HUES6 (cell line): ENCODE results near the gene CDC5L.
A peak's percentile ranks its signal among the peaks of the same experiment; 100 is the strongest.

ENCODE experiments used
- H3K27ac ChIP-seq: 2 replicates; pipeline ENCODE4 v1.7.0; 2013; ENCODE audit warnings: low read depth, mild to moderate bottlenecking, low read length, inconsistent platforms
- H3K27me3 ChIP-seq: 2 replicates; pipeline ENCODE4 v1.6.1; 2013; ENCODE audit warnings: low read length; ENCODE audit not compliant: control insufficient read depth, insufficient read depth
- H3K36me3 ChIP-seq: 2 replicates; pipeline ENCODE4 v1.6.1; 2013; ENCODE audit warnings: low read length; ENCODE audit not compliant: control insufficient read depth, insufficient read depth
- H3K4me1 ChIP-seq: 2 replicates; pipeline ENCODE4 v1.6.1; 2013; ENCODE audit warnings: low read length; ENCODE audit not compliant: control insufficient read depth, insufficient read depth
- H3K4me3 ChIP-seq: 2 replicates; pipeline ENCODE4 v1.5.1; 2013; ENCODE audit warnings: low read depth, low read length
- H3K9ac ChIP-seq: one replicate; pipeline ENCODE4 v1.6.1; 2013; ENCODE audit warnings: mild to moderate bottlenecking, low read length
- H3K9me3 ChIP-seq: 2 replicates; pipeline ENCODE4 v1.6.1; 2013; ENCODE audit warnings: low read depth, low read length; ENCODE audit not compliant: control insufficient read depth, insufficient read depth

The CDC5L gene

DNA sequence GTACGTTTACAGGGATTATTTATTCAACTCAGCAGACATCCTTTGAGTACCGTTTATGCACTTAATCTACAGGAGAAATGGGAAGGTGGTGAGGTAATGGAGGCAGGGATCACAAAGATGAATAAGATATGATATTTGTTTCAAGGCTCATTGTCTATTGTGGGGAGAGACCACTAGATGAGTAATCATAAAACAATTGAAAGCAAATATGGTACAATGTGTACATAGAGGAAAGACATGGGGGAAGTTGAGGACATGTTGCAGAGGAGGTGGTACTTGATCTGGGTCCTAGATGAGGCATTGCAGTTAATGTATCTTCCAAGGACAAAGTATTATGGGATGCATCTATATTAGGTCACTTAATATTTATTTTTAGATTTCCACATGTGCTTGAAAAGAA, 13.7 kb upstream of the CDC5L start:
- H3K4me1 ChIP-seq = peaks cover 2% of the 10 kb centered on the region; the same call in 1 of the 2 replicates
- H3K9ac ChIP-seq = no peak overlapping the region
- peaks cover 4% of the 10 kb centered on the region for H3K9me3 ChIP-seq
- H3K27ac ChIP-seq = no peak overlapping the region
- H3K4me3 ChIP-seq = no peak overlapping the region
- H3K36me3 ChIP-seq = no peaks in the 10 kb centered on the region
- no peaks in the 10 kb centered on the region for H3K27me3 ChIP-seq

DNA sequence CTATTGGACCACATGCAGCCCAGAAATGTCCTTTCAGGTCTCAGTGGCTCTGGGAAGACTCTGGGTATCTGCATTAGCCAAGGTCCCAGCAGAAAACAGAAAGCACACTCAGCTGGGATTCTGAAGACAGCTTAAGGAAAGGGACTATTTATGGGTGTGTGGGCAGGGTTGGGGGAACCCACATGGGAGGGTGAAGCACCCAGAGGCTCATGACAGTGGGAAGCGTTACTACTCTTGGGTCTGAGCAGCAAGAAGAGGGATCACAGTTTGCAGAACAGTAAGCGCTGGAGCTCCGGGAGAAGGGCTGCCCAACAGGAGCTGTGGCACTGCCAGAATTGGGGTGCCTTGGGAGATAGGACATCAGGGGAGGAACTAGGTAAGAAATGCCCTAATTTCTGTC, 12.4 kb upstream of the CDC5L start:
- H3K27ac ChIP-seq = no peak overlapping the region
- no peaks in the 10 kb centered on the region for H3K36me3 ChIP-seq
- peaks cover 4% of the 10 kb centered on the region for H3K9me3 ChIP-seq
- H3K9ac ChIP-seq = no peak overlapping the region
- no peaks in the 10 kb centered on the region for H3K27me3 ChIP-seq
- H3K4me1 ChIP-seq = peaks cover 2% of the 10 kb centered on the region; the same call in 1 of the 2 replicates
- no peak overlapping the region for H3K4me3 ChIP-seq

DNA sequence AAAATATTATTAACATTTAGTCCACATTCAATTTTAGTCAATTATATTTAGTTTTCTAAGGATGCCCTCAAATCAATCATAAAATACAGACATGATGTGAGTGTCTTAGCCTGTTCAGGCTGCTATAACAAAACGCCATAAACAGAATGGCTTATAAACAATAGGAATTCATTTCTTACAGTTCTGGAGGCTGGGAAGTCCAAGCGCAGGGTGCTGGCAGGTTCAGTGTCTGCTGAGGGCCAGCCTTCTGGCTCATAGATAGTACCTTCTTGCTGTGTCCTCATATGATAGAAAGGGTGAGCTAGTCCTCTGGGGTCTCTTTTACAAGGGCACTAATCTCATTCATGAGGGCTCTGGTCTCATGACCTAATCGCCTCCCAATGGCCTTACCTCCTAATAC, 10.0 kb upstream of the CDC5L start:
- H3K4me3 ChIP-seq = no peak overlapping the region
- H3K9ac ChIP-seq = no peak overlapping the region
- H3K4me1 ChIP-seq = peaks cover 2% of the 10 kb centered on the region; the same call in 1 of the 2 replicates
- no peaks in the 10 kb centered on the region for H3K36me3 ChIP-seq
- peaks cover 4% of the 10 kb centered on the region for H3K9me3 ChIP-seq
- no peak overlapping the region for H3K27ac ChIP-seq
- no peaks in the 10 kb centered on the region for H3K27me3 ChIP-seq

GRCh38 chr6:44377971-44378370, 9.5 kb upstream of the CDC5L start:
- Histone ChIP-seq H3K27ac (no peak overlapping the region), H3K9me3 (peaks cover 4% of the 10 kb centered on the region), H3K4me3 (no peak overlapping the region), H3K4me1 (peaks cover 1% of the 10 kb centered on the region; the same call in 1 of the 2 replicates), H3K27me3 (no peaks in the 10 kb centered on the region), H3K9ac (no peak overlapping the region), H3K36me3 (no peaks in the 10 kb centered on the region)

DNA sequence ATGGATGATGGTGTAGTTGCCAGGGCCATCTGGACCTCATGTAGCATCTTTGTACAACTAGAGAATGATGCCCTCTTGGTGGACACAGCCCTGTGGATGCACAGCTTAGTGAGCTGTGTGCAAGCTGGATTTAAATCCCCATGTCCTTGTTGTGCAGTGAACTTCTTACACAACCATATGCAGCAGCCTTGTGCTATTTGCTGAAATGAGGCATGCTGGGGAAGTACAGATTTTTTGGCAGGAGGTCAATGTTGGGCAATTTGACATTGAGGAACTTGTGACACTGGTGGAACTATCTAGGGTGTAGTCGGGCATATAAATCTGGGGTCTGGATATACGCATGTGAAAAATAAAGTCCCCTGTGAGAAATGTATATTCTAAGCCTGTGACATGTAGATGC, 5.8 kb upstream of the CDC5L start:
- H3K4me1 ChIP-seq = 0 out of 2 replicates have a peak, but pooled peaks cover 3% of the 10 kb centered on the region
- no peaks in the 10 kb centered on the region for H3K36me3 ChIP-seq
- peaks cover 4% of the 10 kb centered on the region for H3K9me3 ChIP-seq
- no peaks in the 10 kb centered on the region for H3K27me3 ChIP-seq
- H3K27ac ChIP-seq = no peak overlapping the region
- no peak overlapping the region for H3K9ac ChIP-seq
- H3K4me3 ChIP-seq = no peak overlapping the region

DNA sequence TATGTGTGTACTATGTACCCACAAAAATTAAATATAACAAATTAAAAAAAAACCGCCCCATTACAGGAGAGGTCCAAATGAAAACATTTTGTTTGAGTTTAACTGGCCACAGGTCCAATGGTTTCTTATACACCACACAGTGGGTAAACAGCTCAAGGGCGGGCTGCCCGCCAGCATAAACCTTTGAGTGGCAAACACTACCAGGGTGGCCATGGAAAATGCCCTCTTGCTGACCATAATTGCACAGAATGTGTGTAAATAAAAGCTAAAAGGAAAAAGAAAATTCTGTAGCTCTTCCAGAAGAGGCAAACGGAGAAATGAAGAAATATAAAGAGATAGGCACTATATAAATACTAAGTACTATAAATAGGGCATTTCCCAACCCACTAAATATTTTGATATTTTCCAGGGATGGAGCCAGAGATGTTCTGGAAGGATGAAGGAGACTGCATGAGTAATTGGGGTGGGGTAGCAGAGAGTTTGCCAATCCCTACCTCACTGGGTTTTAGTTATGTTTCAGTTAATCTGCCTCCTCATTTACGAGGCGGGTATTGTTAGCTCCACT, 1.1 kb upstream of the CDC5L start:
- peaks cover 10% of the 10 kb centered on the region for H3K36me3 ChIP-seq
- H3K9me3 ChIP-seq = no peaks in the 10 kb centered on the region
- no peaks in the 10 kb centered on the region for H3K27me3 ChIP-seq
- peak overlapping the region; percentile 99 for H3K9ac ChIP-seq
- no peak overlapping the region for H3K27ac ChIP-seq
- peaks cover 12% of the 10 kb centered on the region; the same call in 1 of the 2 replicates for H3K4me1 ChIP-seq
- peak overlapping the region; percentile 94 for H3K4me3 ChIP-seq

GRCh38 chr6:44386929-44387345, 569 bp upstream of the CDC5L start:
- peaks cover 15% of the 10 kb centered on the region for H3K36me3 ChIP-seq
- no peaks in the 10 kb centered on the region for H3K9me3 ChIP-seq
- H3K4me1 ChIP-seq = peaks cover 12% of the 10 kb centered on the region; the same call in 1 of the 2 replicates
- peak overlapping the region; percentile 99 for H3K9ac ChIP-seq
- H3K4me3 ChIP-seq = peak overlapping the region; percentile 94
- no peaks in the 10 kb centered on the region for H3K27me3 ChIP-seq
- H3K27ac ChIP-seq = peak overlapping the region; percentile 97

- Histone ChIP-seq H3K4me3 (peak overlapping the region; percentile 94), H3K9ac (peak overlapping the region; percentile 83), H3K36me3 (peaks cover 26% of the 10 kb centered on the region), H3K27me3 (no peaks in the 10 kb centered on the region), H3K4me1 (peaks cover 12% of the 10 kb centered on the region; the same call in 1 of the 2 replicates), H3K27ac (no peak overlapping the region), H3K9me3 (no peaks in the 10 kb centered on the region)
Observed at GRCh38 chr6:44388135-44388487, 605 bp downstream of the CDC5L start.

- no peak overlapping the region for H3K27ac ChIP-seq
- peaks cover 12% of the 10 kb centered on the region; the same call in 1 of the 2 replicates for H3K4me1 ChIP-seq
- peaks cover 34% of the 10 kb centered on the region for H3K36me3 ChIP-seq
- H3K4me3 ChIP-seq = peak overlapping the region; percentile 94
- no peak overlapping the region for H3K9ac ChIP-seq
- H3K27me3 ChIP-seq = no peaks in the 10 kb centered on the region
- H3K9me3 ChIP-seq = no peaks in the 10 kb centered on the region
Observed at GRCh38 chr6:44388887-44389286, 1.4 kb downstream of the CDC5L start.

DNA sequence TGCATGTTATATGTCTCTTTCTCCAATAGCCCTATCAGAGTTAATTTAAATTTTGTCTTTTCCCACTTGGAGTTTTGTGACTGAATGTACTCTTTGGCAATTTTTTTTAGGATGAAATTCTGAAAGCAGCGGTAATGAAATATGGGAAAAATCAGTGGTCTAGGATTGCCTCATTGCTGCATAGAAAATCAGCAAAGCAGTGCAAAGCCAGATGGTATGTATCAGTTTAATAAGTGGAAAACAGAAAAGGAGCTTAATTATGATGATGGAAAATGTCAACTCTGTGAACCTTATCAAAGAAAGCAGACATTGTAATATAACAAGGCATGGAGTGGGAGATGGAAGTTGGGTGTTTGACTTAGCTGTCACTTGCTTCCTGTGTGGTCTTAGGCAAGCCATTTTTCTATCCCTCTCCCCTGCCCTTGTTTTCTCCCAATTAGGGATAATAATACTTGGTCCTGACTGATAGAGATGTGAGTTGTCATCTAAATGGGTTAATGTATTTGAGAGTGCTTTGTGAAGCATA, 2.7 kb downstream of the CDC5L start:
- no peaks in the 10 kb centered on the region for H3K9me3 ChIP-seq
- H3K4me3 ChIP-seq = no peak overlapping the region
- peaks cover 12% of the 10 kb centered on the region; the same call in 1 of the 2 replicates for H3K4me1 ChIP-seq
- H3K9ac ChIP-seq = no peak overlapping the region
- H3K36me3 ChIP-seq = peaks cover 45% of the 10 kb centered on the region
- H3K27ac ChIP-seq = no peak overlapping the region
- H3K27me3 ChIP-seq = no peaks in the 10 kb centered on the region

DNA sequence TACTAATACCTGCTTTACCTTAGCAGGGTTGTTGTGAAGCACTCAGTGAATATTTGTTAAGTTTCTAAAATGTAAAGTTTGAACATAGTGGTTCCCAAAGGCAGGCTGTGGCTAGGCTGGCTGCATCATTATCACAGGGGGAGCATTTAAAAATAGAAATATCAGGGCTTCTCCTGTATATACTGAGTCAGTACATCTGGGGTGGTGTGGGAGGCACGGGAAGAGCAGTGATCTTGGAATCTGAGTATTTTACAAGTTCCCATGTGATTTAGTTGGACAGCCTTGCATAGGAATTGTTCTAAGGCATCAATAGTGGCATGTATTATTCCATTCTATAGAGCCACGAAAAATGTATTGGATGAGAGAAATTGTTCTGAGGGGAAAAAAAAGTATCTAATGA, 8.0 kb downstream of the CDC5L start:
- Histone ChIP-seq H3K4me1 (no peaks in the 10 kb centered on the region), H3K9ac (no peak overlapping the region), H3K27ac (no peak overlapping the region), H3K27me3 (no peaks in the 10 kb centered on the region), H3K36me3 (peaks cover 86% of the 10 kb centered on the region), H3K4me3 (no peak overlapping the region), H3K9me3 (no peaks in the 10 kb centered on the region)
